ENCODE data around the gene PRDX5.

Gene PRDX5

GRCh38 chr11:64317961-64318765, at the start of gene PRDX5:
Gene PRDX5 (plus strand): TSS chr11:64318121. CDS start chr11:64318216, 95 bp downstream.
- DNase-seq (ENCODE audit: low spot score), result peak; percentile 99

GRCh38 chr11:64268893-64269539, 48.9 kb upstream of the PRDX5 start:
- DNase-seq (ENCODE audit: low spot score), result no peak

- DNase-seq (ENCODE audit: low spot score), result peak; percentile 94
Observed at GRCh38 chr11:64269540-64270220, 48.2 kb upstream of the PRDX5 start.

GRCh38 chr11:64275031-64275800, 42.7 kb upstream of the PRDX5 start:
- no peak for DNase-seq (ENCODE audit: low spot score)

- no peak for DNase-seq (ENCODE audit: low spot score)
Observed at GRCh38 chr11:64275841-64276240, 42.1 kb upstream of the PRDX5 start.

GRCh38 chr11:64276653-64277431, 41.1 kb upstream of the PRDX5 start:
- DNase-seq (ENCODE audit: low spot score), result no peak

- DNase-seq (ENCODE audit: low spot score), result no peak
Observed at GRCh38 chr11:64278576-64279190, 39.2 kb upstream of the PRDX5 start.

GRCh38 chr11:64281957-64282770, 35.8 kb upstream of the PRDX5 start:
- no peak for DNase-seq (ENCODE audit: low spot score)

GRCh38 chr11:64283092-64283491, 34.8 kb upstream of the PRDX5 start:
- DNase-seq (ENCODE audit: low spot score), result no peak

GRCh38 chr11:64284048-64284961, 33.6 kb upstream of the PRDX5 start, which contains the start of gene BAD:
Gene BAD (minus strand): TSS chr11:64284665. CDS start chr11:64284368, 297 bp downstream.
- DNase-seq (ENCODE audit: low spot score), result peak; percentile 99

- DNase-seq (ENCODE audit: low spot score), result peak; percentile 96
Observed at GRCh38 chr11:64284962-64285884, 32.7 kb upstream of the PRDX5 start, which contains the start of gene GPR137. Gene GPR137 (plus strand): TSS chr11:64285848. CDS start chr11:64286525, 677 bp downstream.

GRCh38 chr11:64285885-64286800, 31.8 kb upstream of the PRDX5 start:
- no peak for DNase-seq (ENCODE audit: low spot score)

GRCh38 chr11:64286801-64287159, 31.1 kb upstream of the PRDX5 start:
- DNase-seq (ENCODE audit: low spot score), result no peak

- DNase-seq (ENCODE audit: low spot score), result no peak
Observed at GRCh38 chr11:64287676-64288352, 30.1 kb upstream of the PRDX5 start.

GRCh38 chr11:64288353-64288750, 29.6 kb upstream of the PRDX5 start:
- no peak for DNase-seq (ENCODE audit: low spot score)

- no peak for DNase-seq (ENCODE audit: low spot score)
Observed at GRCh38 chr11:64289002-64289564, 28.8 kb upstream of the PRDX5 start.

All from AG08396 (cell line).